H9 (cell line): Measurements from ENCODE around the gene TMEM176B. TPM values are rescaled to one million over a fixed set of nuclear protein-coding genes. Genes with fewer than 3 reads are reported as not detected.
A peak's percentile ranks its signal among the peaks of the same experiment; 100 is the strongest.

Experiments used
- DNase-seq: peaks from one replicate; pipeline ENCODE4 v3.0.0-alpha.2; 2017
- H2AFZ ChIP-seq: one replicate; pipeline ENCODE4 v1.6.1; 2013; ENCODE audit warnings: mild to moderate bottlenecking, low read length, control low read depth, moderate library complexity
- H2AK5ac ChIP-seq: 2 replicates; pipeline ENCODE4 v1.6.1; 2013; ENCODE audit warnings: low read length, control low read depth, mixed read lengths; ENCODE audit not compliant: insufficient read length
- H2BK120ac ChIP-seq: one replicate; pipeline ENCODE4 v1.6.1; 2013; ENCODE audit warnings: low read depth, mild to moderate bottlenecking, low read length, control low read depth, inconsistent platforms; ENCODE audit not compliant: poor library complexity, severe bottlenecking
- H2BK12ac ChIP-seq: 2 replicates; pipeline ENCODE4 v1.6.1; 2013; ENCODE audit warnings: low read length, control low read depth, mixed read lengths, low read depth; ENCODE audit not compliant: insufficient read length
- H2BK15ac ChIP-seq: 2 replicates; pipeline ENCODE4 v1.6.1; 2013; ENCODE audit warnings: low read depth, low read length, control low read depth
- H2BK20ac ChIP-seq: one replicate; pipeline ENCODE4 v1.6.1; 2013; ENCODE audit warnings: low read depth, mild to moderate bottlenecking, low read length, control low read depth, inconsistent platforms; ENCODE audit not compliant: poor library complexity, severe bottlenecking
- H2BK5ac ChIP-seq: 2 replicates; pipeline ENCODE4 v1.6.1; 2013; ENCODE audit warnings: low read length, control low read depth, mixed read lengths; ENCODE audit not compliant: insufficient read length
- H3K14ac ChIP-seq: 2 replicates; pipeline ENCODE4 v1.6.1; 2013; ENCODE audit warnings: low read length, control low read depth; ENCODE audit not compliant: insufficient read depth
- H3K18ac ChIP-seq: 2 replicates; pipeline ENCODE4 v1.6.1; 2013; ENCODE audit warnings: low read depth, mild to moderate bottlenecking, mixed read lengths, low read length, control low read depth; ENCODE audit not compliant: insufficient read length
- H3K23ac ChIP-seq: 2 replicates; pipeline ENCODE4 v1.6.1; 2013; ENCODE audit warnings: low read length, control low read depth, mixed read lengths, low read depth; ENCODE audit not compliant: insufficient read length
- H3K23me2 ChIP-seq: 2 replicates; pipeline ENCODE4 v1.6.1; 2013; ENCODE audit warnings: low read depth, mild to moderate bottlenecking, mixed read lengths, low read length, control low read depth; ENCODE audit not compliant: insufficient read length, poor library complexity, severe bottlenecking
- H3K27ac ChIP-seq: 2 replicates; pipeline ENCODE4 v1.5.1; 2013; ENCODE audit warnings: low read length, control low read depth, mixed read lengths, low read depth; ENCODE audit not compliant: insufficient read length
- H3K27me3 ChIP-seq: 2 replicates; pipeline ENCODE4 v1.6.1; 2013; ENCODE audit warnings: low read length, control low read depth, inconsistent platforms; ENCODE audit not compliant: insufficient read depth
- H3K4ac ChIP-seq: 2 replicates; pipeline ENCODE4 v1.6.1; 2013; ENCODE audit warnings: low read depth, mild to moderate bottlenecking, control low read depth, inconsistent platforms, low read length, moderate library complexity
- H3K4me1 ChIP-seq: 2 replicates; pipeline ENCODE4 v1.6.1; 2013; ENCODE audit warnings: low read length, control low read depth, inconsistent platforms; ENCODE audit not compliant: insufficient read depth
- H3K4me2 ChIP-seq: 2 replicates; pipeline ENCODE4 v1.6.1; 2013; ENCODE audit warnings: low read length, control low read depth, mixed read lengths; ENCODE audit not compliant: insufficient read length, insufficient read depth
- H3K56ac ChIP-seq: 2 replicates; pipeline ENCODE4 v1.6.1; 2013; ENCODE audit warnings: low read depth, mild to moderate bottlenecking, mixed read lengths, low read length, control low read depth; ENCODE audit not compliant: insufficient read length
- H3K79me1 ChIP-seq: 2 replicates; pipeline ENCODE4 v1.6.1; 2013; ENCODE audit warnings: low read depth, mild to moderate bottlenecking, moderate library complexity, low read length, control low read depth, inconsistent platforms; ENCODE audit not compliant: insufficient read depth, poor library complexity, severe bottlenecking
- H3K79me2 ChIP-seq: 2 replicates; pipeline ENCODE4 v1.6.1; 2013; ENCODE audit warnings: low read length, control low read depth, inconsistent platforms; ENCODE audit not compliant: insufficient read depth
- H3K9ac ChIP-seq: 2 replicates; pipeline ENCODE4 v1.6.1; 2013; ENCODE audit warnings: low read length, control low read depth, mixed read lengths; ENCODE audit not compliant: insufficient read length; ENCODE audit errors: extremely low read depth
- H3K9me3 ChIP-seq: one replicate; pipeline ENCODE4 v1.6.1; 2013; ENCODE audit warnings: low read depth, low read length, inconsistent platforms; ENCODE audit not compliant: control insufficient read depth
- H3T11ph ChIP-seq: one replicate; pipeline ENCODE4 v1.6.1; 2013; ENCODE audit warnings: mild to moderate bottlenecking, low read length, control low read depth, inconsistent platforms
- H4K20me1 ChIP-seq: one replicate; pipeline ENCODE4 v1.6.1; 2013; ENCODE audit not compliant: control insufficient read depth, insufficient read length, insufficient read depth
- H4K5ac ChIP-seq: 2 replicates; pipeline ENCODE4 v1.6.1; 2013; ENCODE audit warnings: low read depth, mild to moderate bottlenecking, mixed read lengths, low read length, control low read depth; ENCODE audit not compliant: insufficient read length
- H4K8ac ChIP-seq: replicated peaks from 2 replicates; pipeline ENCODE4 v1.6.1; 2013; ENCODE audit warnings: low read length, control low read depth, mixed read lengths, low read depth; ENCODE audit not compliant: insufficient read length
- H4K91ac ChIP-seq: 2 replicates; pipeline ENCODE4 v1.6.1; 2013; ENCODE audit warnings: low read depth, mild to moderate bottlenecking, moderate library complexity, mixed read lengths, low read length, control low read depth; ENCODE audit not compliant: insufficient read length
- H3K27ac Mint-ChIP-seq, 3 experiments: 2 replicates in 2 of 3; 3 replicates in 1 of 3; pipeline ENCODE4 v1.8.0; 2020 to 2021; ENCODE audit warnings: mixed read lengths in 3 of 3, mild to moderate bottlenecking in 1 of 3, moderate library complexity in 1 of 3
- H3K27me3 Mint-ChIP-seq: 2 replicates; pipeline ENCODE4 v1.8.0; 2021; ENCODE audit warnings: low read depth, mild to moderate bottlenecking, moderate library complexity, mixed read lengths
- H3K36me3 Mint-ChIP-seq, 3 experiments: 2 replicates in 2 of 3; 3 replicates in 1 of 3; pipeline ENCODE4 v1.8.0; 2020 to 2021; ENCODE audit warnings: low read depth in 3 of 3, mixed read lengths in 3 of 3; ENCODE audit not compliant: insufficient read depth in 1 of 3
- H3K4me1 Mint-ChIP-seq, 2 experiments: 2 replicates each; pipeline ENCODE4 v1.8.0; 2020; ENCODE audit warnings: mixed read lengths in 2 of 2
- H3K4me3 Mint-ChIP-seq, 2 experiments: 2 replicates in 1 of 2; 3 replicates in 1 of 2; pipeline ENCODE4 v1.8.0; 2020 to 2021; ENCODE audit warnings: mild to moderate bottlenecking in 2 of 2, mixed read lengths in 2 of 2, moderate library complexity in 1 of 2
- H3K9me3 Mint-ChIP-seq, 2 experiments: 2 replicates in 1 of 2; 3 replicates in 1 of 2; pipeline ENCODE4 v1.8.0; 2020; ENCODE audit warnings: mild to moderate bottlenecking in 2 of 2, mixed read lengths in 2 of 2, moderate library complexity in 1 of 2
- WGBS: extraction: QIAGEN DNeasy Blood & Tissue Kit; methylation state at CpG from one replicate; pipeline ENCODE4 v1.1.7; 2013; ENCODE audit warnings: missing lambda C conversion rate, low lambda C conversion rate, mixed read lengths; ENCODE audit not compliant: insufficient read length; ENCODE audit errors: extremely low coverage; 5-methylcytosine and 5-hydroxymethylcytosine counted together
- total RNA-seq: library from RNA; stranded (reverse); gene quantifications from 2 replicates; pipeline ENCODE4 v1.2.1, GENCODE V29; 2021
- TF ChIP-seq, protein P1 (sequence below): fragments of 200-600 bp; sonication (generic); conservative IDR thresholded peaks from 3 replicates; pipeline ENCODE4 v1.8.0; 2021; ENCODE audit warnings: antibody characterized with exemption, mild to moderate bottlenecking

The TMEM176B gene
- total RNA-seq, 1 experiment from 2014 or later, result 0.85 TPM

DNA sequence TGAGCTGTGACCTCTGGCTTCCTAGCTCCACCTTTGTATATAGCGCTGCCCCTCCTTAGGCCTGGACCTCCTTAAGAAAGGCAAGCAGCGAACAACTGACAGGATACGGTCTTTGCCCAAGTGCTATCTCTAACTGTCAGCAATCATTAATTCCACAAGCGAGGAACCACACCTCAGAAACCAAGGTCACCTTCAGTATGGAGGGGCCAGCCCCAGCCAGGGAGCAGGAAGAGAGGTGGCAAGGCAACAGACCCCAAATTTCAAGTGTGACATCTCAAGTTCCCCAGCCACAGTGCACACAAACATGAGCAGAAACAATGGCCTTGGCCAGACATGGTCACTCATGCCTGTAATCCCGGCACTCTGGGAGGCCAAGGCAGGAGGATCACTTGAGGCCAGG lies 47.4 kb upstream of the TMEM176B start:
- H3K56ac ChIP-seq, result no peak overlapping the region
- no peaks in the 10 kb centered on the region for H3K4me1 ChIP-seq
- H3K27ac Mint-ChIP-seq, result no peak overlapping the region
- no peaks in the 10 kb centered on the region for H3K36me3 Mint-ChIP-seq
- no peak overlapping the region for H2AFZ ChIP-seq
- TF ChIP-seq, protein P1, sequence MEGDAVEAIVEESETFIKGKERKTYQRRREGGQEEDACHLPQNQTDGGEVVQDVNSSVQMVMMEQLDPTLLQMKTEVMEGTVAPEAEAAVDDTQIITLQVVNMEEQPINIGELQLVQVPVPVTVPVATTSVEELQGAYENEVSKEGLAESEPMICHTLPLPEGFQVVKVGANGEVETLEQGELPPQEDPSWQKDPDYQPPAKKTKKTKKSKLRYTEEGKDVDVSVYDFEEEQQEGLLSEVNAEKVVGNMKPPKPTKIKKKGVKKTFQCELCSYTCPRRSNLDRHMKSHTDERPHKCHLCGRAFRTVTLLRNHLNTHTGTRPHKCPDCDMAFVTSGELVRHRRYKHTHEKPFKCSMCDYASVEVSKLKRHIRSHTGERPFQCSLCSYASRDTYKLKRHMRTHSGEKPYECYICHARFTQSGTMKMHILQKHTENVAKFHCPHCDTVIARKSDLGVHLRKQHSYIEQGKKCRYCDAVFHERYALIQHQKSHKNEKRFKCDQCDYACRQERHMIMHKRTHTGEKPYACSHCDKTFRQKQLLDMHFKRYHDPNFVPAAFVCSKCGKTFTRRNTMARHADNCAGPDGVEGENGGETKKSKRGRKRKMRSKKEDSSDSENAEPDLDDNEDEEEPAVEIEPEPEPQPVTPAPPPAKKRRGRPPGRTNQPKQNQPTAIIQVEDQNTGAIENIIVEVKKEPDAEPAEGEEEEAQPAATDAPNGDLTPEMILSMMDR, result no peak
- H3K23ac ChIP-seq, result no peak overlapping the region
- no peak overlapping the region for H2AK5ac ChIP-seq
- no peak overlapping the region for H3K27ac ChIP-seq
- no peaks in the 10 kb centered on the region for H3K9me3 ChIP-seq
- H2BK12ac ChIP-seq, result no peak overlapping the region
- no peak overlapping the region for H3K9ac ChIP-seq
- H3K9me3 Mint-ChIP-seq, result no peaks in the 10 kb centered on the region
- no peak overlapping the region for H2BK120ac ChIP-seq
- no peak overlapping the region for H2BK20ac ChIP-seq
- no peaks in the 10 kb centered on the region for H3K23me2 ChIP-seq
- no peak overlapping the region for H3K4me3 Mint-ChIP-seq
- no peak overlapping the region for H2BK15ac ChIP-seq
- no peaks in the 10 kb centered on the region for H3K79me1 ChIP-seq
- H4K91ac ChIP-seq, result no peak overlapping the region
- H3K14ac ChIP-seq, result no peak overlapping the region
- no peaks in the 10 kb centered on the region for H3K27me3 ChIP-seq
- H4K20me1 ChIP-seq, result no peaks in the 10 kb centered on the region
- no peak overlapping the region for H4K5ac ChIP-seq
- WGBS, result no CpG with 5 or more reads among the region's 5 CpGs
- H2BK5ac ChIP-seq, result no peak overlapping the region
- no peak overlapping the region for H3K18ac ChIP-seq
- H3K4me2 ChIP-seq, result no peak overlapping the region
- H3K4ac ChIP-seq, result no peak overlapping the region
- peak; percentile 5 for DNase-seq
- H3K79me2 ChIP-seq, result no peaks in the 10 kb centered on the region
- no peak overlapping the region for H4K8ac ChIP-seq
- H3T11ph ChIP-seq, result no peak overlapping the region
- peaks cover 3 to 4% of the 10 kb centered on the region in 2 experiments for H3K4me1 Mint-ChIP-seq
- peaks cover 36% of the 10 kb centered on the region for H3K27me3 Mint-ChIP-seq
